ENCODE results near the gene BNIP3. TPM values are rescaled to one million over a fixed set of nuclear protein-coding genes. Genes with fewer than 3 reads are reported as not detected.

BNIP3 gene
- total RNA-seq, 1 donor from 2014 or later = 29.9 TPM

DNA sequence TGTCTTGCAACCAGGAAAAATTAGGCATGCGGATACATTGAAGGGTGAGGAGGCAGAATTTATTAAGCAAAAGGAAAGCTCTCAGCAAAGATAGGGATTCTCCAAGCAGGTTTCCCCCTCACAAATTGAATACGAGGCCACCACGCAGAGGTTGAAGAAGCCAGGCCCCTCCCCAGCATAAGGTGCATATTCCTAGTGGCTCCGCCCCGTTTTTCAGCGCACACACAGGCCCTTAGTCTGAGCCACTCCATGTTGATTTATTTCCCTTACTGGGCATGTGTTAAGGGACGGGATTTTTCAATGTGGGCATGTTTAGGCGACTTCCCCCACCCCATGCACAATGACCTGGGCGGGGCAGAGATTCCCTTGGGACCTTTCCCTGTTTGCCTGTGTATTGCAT lies 56.0 kb downstream of the BNIP3 start:
- peaks cover 20% of the 10 kb centered on the region for H3K36me3 Mint-ChIP-seq (ENCODE audit: low read depth, unreplicated experiment)
- peaks cover 8% of the 10 kb centered on the region for H3K27me3 Mint-ChIP-seq (ENCODE audit: unreplicated experiment)
- no peak overlapping the region for H3K4me3 Mint-ChIP-seq (ENCODE audit: unreplicated experiment)
- TF ChIP-seq, protein P1, sequence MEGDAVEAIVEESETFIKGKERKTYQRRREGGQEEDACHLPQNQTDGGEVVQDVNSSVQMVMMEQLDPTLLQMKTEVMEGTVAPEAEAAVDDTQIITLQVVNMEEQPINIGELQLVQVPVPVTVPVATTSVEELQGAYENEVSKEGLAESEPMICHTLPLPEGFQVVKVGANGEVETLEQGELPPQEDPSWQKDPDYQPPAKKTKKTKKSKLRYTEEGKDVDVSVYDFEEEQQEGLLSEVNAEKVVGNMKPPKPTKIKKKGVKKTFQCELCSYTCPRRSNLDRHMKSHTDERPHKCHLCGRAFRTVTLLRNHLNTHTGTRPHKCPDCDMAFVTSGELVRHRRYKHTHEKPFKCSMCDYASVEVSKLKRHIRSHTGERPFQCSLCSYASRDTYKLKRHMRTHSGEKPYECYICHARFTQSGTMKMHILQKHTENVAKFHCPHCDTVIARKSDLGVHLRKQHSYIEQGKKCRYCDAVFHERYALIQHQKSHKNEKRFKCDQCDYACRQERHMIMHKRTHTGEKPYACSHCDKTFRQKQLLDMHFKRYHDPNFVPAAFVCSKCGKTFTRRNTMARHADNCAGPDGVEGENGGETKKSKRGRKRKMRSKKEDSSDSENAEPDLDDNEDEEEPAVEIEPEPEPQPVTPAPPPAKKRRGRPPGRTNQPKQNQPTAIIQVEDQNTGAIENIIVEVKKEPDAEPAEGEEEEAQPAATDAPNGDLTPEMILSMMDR (IDR thresholded peaks at IDR 0.05; ENCODE audit: unreplicated experiment) = no peak
- no peak overlapping the region for H3K27ac Mint-ChIP-seq (ENCODE audit: unreplicated experiment)
- H3K4me1 Mint-ChIP-seq (ENCODE audit: unreplicated experiment) = peaks cover 61% of the 10 kb centered on the region
- no peak for DNase-seq (ENCODE audit: low spot score)
- no peaks in the 10 kb centered on the region for H3K9me3 Mint-ChIP-seq (ENCODE audit: unreplicated experiment)

DNA sequence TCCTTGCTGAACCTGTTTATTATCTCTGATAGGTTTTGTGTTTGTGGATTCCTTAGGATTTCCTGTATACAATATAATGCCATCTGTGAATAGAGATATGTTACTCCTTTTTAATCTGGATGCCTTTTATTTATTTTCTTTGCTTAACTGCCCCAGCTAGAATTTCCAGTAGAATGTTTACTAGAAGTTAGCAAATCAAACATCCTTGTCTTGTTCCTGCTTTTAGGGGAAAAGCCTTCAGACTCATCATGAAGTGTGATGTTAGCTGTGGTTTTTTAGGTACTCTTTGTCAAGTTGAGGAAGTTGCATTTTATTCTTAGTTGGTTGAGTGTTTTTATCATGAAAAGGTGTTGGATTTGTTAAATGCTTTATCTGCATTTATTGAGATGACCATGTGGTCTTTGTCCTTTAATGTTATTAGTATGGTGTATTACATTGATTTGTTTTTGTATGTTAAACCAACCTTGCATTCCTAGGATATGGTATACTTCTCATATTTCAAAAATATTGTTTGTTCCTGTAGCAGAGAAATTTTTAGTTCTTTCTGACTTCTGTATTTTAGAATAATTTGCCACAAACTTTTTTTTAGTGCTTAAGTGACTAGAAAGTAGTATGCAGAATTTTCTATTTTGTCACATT lies 56.6 kb downstream of the BNIP3 start:
- peaks cover 8% of the 10 kb centered on the region for H3K27me3 Mint-ChIP-seq (ENCODE audit: unreplicated experiment)
- peaks cover 19% of the 10 kb centered on the region for H3K36me3 Mint-ChIP-seq (ENCODE audit: low read depth, unreplicated experiment)
- no peak overlapping the region for H3K4me3 Mint-ChIP-seq (ENCODE audit: unreplicated experiment)
- peaks cover 55% of the 10 kb centered on the region for H3K4me1 Mint-ChIP-seq (ENCODE audit: unreplicated experiment)
- TF ChIP-seq, protein P1 (IDR thresholded peaks at IDR 0.05; ENCODE audit: unreplicated experiment) = no peak
- peak overlapping the region; percentile 7 for H3K27ac Mint-ChIP-seq (ENCODE audit: unreplicated experiment)
- H3K9me3 Mint-ChIP-seq (ENCODE audit: unreplicated experiment) = no peaks in the 10 kb centered on the region
- no peak for DNase-seq (ENCODE audit: low spot score)

DNA sequence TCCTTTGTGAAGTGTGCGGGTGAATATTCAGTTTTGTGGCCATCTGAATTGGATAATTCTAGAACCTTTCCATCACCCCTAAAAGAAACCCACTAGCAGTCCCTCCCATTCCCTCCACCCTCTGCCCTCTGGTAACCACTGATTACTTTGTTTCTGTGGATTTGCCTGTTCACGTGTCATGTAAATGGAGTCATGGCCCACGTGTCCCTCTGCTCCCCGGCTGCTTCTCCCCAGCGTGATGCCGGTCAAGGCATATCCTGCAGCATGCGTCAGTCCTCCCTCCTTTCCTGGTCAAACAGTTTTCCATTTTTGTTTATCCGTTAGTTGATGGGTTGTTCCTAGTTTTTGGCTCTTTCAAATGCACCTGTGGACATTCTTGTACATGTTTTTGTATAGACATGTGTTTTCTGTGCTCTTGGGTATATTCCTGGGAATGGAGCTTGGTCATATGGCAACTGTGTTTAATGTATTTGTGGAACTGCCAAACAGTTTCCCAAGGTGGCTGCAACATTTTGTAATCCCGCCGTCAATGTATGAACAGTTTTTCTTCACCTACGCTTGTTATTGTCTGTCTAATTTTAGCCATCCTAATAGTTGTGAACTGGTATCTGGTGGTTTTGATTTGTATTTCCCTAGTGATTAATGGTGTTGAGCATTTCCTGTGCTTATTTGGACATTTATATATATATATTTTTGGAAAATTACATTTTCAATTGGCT lies 58.5 kb downstream of the BNIP3 start:
- Mint-ChIP-seq H3K4me1 (ENCODE audit: unreplicated experiment) (peaks cover 38% of the 10 kb centered on the region), H3K27me3 (ENCODE audit: unreplicated experiment) (peaks cover 8% of the 10 kb centered on the region), H3K36me3 (ENCODE audit: low read depth, unreplicated experiment) (peaks cover 27% of the 10 kb centered on the region), H3K9me3 (ENCODE audit: unreplicated experiment) (no peaks in the 10 kb centered on the region), H3K4me3 (ENCODE audit: unreplicated experiment) (no peak overlapping the region), H3K27ac (ENCODE audit: unreplicated experiment) (peak overlapping the region; percentile 45)
- TF ChIP-seq, protein P1 (IDR thresholded peaks at IDR 0.05; ENCODE audit: unreplicated experiment) = no peak
- no peak for DNase-seq (ENCODE audit: low spot score)

DNA sequence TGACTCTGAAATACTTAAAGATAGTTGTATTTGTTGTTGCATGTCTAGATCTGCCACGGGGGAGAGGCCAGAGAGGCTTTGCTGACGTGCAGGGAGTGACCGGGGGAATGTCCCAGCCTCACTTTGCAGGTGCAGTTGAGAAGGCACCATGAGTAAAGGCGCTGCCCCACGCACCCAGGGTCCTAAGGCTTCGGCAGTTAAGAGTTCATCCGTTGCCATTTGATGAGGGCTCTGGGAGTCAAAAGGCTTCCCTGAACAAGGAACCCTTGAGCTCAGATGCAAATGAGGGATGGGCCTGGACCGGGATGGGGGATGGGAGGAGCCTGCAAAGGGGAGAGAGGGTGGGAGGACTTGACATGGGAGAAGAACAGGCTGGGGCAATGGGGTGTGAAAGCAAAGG lies 60.5 kb downstream of the BNIP3 start:
- Mint-ChIP-seq H3K4me1 (ENCODE audit: unreplicated experiment) (peaks cover 21% of the 10 kb centered on the region), H3K36me3 (ENCODE audit: low read depth, unreplicated experiment) (peaks cover 18% of the 10 kb centered on the region), H3K27me3 (ENCODE audit: unreplicated experiment) (peaks cover 7% of the 10 kb centered on the region), H3K4me3 (ENCODE audit: unreplicated experiment) (no peak overlapping the region), H3K9me3 (ENCODE audit: unreplicated experiment) (no peaks in the 10 kb centered on the region), H3K27ac (ENCODE audit: unreplicated experiment) (no peak overlapping the region)
- TF ChIP-seq, protein P1 (IDR thresholded peaks at IDR 0.05; ENCODE audit: unreplicated experiment) = no peak
- DNase-seq (ENCODE audit: low spot score) = no peak

DNA sequence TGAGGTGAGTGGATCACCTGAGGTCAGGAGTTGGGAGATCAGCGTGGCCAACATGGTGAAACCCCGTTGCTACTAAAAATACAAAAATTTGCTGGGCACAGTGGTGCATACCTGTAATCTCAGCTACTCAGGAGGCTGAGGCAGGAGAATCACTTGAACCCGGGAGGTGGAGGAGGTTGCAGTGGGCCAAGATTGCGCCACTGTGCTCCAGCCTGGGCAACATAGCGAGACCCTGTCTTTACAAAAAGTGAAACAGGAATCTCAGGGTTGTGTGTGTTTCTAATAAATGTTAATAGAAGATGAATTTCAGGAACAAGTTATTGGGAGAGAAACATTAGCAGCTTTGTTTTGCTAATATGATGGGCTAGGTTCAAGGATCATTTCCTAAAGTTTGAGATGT lies 61.0 kb downstream of the BNIP3 start:
- TF ChIP-seq, protein P1 (IDR thresholded peaks at IDR 0.05; ENCODE audit: unreplicated experiment) = no peak
- DNase-seq (ENCODE audit: low spot score) = no peak
- H3K27ac Mint-ChIP-seq (ENCODE audit: unreplicated experiment) = no peak overlapping the region
- H3K4me3 Mint-ChIP-seq (ENCODE audit: unreplicated experiment) = no peak overlapping the region
- peaks cover 18% of the 10 kb centered on the region for H3K36me3 Mint-ChIP-seq (ENCODE audit: low read depth, unreplicated experiment)
- H3K27me3 Mint-ChIP-seq (ENCODE audit: unreplicated experiment) = peaks cover 7% of the 10 kb centered on the region
- no peaks in the 10 kb centered on the region for H3K9me3 Mint-ChIP-seq (ENCODE audit: unreplicated experiment)
- peaks cover 21% of the 10 kb centered on the region for H3K4me1 Mint-ChIP-seq (ENCODE audit: unreplicated experiment)
